Colon (tissue), 2 donors: ENCODE measurements around the gene HS1BP3.

Source experiments
- FAIRE-seq: peaks from 2 replicates; lab custom pipeline; 2012; peaks lifted over from hg19 to GRCh38; lab: Jason Lieb, UNC
- donor health status: control.
- donor health status: control.

HS1BP3 gene

GRCh38 chr2:20584399-20585358 is 66.2 kb downstream of the HS1BP3 start:
- no peak for FAIRE-seq

- FAIRE-seq, result no peak
These were observed 66.9 kb downstream of the HS1BP3 start for GRCh38 chr2:20584045-20584398.

DNA sequence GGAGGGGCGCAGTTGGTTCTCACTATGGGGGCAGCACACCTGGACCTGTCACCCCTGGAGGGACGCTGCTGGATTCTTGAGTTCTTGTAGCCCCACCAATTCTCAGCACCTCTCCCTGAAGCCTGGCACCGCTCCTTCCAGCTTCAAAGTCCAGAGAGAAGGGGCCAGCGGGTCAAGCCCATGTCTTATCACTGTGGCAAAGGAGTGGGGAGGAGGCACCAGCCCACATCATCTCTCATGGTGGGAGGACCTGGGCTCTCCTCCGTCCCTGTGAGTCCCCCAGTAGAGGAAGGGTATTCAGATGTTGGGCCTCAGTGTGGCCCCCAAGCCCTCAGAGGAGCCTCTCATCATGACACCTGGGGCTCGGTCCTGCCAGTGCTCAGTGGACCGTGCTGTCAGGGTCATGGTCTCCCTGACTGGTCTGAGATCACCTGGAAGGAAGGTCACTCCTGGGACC is 67.4 kb downstream of the HS1BP3 start:
- no peak for FAIRE-seq

GRCh38 chr2:20582600-20583221 is 68.2 kb downstream of the HS1BP3 start:
- FAIRE-seq, result no peak

DNA sequence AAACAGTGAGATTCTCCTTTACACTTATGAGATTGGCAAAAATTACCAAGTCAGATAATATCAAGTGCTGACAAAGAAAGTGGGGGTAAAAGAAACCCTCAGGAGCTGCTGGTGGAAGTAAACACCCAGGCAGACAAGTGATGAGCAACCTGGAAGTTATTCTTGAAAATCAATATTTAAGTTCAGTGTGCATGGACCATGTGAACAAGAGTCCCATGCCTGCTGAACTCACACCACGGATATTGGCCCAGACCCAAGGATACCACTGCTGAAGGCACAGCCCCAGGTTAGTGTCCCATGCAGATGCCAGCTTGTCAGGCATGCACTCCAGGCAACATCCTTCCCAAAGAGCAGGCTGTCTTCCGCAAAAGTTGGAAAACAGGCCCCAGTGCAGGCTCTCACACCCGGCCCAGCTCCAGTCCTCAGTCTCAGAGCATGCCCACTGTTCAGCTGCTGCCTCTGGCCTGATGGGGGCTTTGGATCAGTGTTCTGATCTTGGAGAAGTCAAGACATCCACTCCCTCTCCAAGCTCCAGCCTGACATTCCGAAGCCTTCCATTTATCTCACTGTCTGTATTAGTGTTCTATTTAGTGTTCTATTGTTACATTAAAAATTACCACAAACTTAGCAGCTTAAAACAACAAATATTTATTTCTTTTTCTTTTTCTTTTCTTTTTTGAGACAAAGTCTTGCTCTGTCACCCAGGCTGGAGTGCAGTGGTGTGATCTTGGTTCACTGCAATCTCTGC is 70.0 kb downstream of the HS1BP3 start:
- no peak for FAIRE-seq

DNA sequence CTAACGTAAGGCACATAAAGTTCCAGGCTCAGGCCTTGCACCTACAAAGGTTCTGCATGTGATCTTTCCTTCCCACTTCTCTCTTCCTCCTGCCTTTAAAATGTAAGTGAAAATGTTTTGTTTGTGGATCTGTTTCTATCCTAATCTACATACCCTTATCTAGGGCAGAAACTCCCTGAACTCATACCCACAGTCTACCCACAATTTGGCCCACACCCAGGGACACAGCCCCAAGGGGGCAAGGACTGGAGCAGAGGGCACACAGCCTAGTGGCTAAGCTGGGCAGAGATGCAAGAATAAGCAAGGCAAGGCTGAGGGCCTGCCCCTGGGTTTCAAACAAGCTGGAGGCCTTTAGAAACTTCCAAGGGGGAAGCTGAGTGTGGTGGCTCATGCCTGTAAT is 71.0 kb downstream of the HS1BP3 start:
- no peak for FAIRE-seq

DNA sequence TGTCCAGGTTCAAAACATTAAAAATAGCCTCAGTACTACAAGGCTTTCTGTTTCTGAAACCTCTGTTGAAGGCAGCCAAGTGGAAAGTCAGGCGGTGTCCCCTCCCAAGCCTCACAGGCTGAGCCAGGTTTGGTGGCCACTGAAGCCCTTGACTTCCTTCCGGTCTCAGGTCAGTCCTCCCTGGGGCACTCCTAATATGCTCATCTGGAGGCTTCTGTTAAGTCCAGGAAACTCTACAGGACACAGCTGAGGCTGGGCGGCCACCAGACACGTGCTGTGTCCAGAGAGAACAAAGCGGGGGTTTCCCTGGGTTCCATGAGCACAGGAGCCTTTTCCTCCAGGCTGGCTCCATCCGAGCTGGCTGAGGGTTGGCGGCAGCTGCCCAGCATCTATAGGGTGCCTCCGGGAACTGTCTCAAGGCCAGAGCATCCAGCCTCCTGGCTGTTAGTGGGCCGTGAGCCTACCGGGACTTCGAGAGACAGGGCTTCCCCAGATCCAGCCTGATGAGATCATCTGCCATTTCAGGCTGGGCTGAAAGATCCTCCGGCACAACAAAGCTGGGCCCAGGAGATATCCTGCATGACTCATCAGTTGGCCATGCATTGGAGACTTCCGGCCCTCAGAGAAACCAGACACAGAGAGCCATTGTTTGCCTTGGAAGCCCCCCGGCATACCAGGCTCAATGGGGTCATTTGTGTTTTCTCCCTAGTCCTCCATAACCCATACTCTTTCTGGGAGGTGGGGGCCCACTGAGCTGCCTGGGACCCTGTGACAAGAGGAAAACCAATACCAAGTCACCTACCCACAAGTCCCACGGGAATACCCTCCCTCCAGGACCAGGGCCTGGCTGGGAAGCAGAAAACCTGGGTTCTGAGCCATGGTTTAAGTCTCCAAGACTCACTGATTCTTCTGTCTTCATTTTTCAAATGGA is 71.7 kb downstream of the HS1BP3 start:
- no peak for FAIRE-seq

DNA sequence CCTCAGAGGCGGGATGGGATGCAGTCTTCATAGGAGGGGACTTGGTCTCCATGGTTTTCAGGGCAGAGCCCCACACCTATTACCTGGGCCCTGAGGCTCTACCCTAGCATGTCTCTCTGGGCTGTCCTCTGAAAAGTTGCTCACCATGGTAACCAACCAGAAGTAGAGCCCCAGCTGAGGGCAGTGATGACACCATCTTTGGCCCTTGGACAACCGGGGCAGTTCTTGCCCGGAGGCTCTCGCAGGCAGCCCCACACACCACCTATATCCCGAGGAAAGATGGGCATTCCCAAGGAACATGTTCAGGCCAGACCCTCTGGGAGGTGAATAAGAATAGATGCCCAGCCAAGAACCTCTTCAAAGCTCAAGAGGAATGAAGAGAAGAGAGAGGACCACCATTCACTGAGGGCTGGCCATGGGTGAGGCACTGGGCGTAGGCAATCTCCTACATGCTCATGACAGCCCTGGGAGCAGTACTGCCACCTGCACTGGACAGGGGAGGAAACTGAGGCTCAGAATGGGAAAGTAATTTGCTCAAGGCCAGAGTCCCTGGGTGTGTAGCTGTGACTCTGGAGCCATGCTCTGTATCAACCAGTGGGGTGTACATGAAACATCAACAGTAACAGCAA is 72.5 kb downstream of the HS1BP3 start:
- FAIRE-seq, result no peak

- FAIRE-seq, result no peak
These were observed 73.2 kb downstream of the HS1BP3 start for GRCh38 chr2:20577495-20578235.

DNA sequence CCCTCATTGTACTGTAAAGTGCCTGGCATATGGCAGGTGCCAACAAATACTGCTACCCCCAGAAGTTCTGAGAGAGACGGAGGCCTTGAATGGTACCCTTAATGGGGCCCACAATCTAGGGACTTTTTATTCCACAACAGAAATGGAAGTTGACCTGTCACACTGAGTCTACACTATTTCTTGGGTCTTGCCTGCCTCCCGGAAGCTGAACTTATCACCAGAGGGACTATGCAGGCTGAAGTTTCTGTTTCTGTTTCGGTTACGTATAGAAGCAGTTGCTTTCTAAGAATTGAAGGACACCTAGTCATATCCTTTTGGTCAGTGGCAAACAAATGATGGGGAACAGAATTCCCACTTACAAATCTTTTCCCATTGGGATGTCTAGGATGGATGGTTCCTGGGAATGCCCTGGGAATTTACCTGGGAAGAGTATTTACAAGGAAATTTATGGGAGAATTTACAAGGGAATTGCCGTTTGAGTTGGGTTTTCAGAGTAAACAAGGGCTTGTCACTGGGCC is 74.2 kb downstream of the HS1BP3 start:
- FAIRE-seq, result no peak

DNA sequence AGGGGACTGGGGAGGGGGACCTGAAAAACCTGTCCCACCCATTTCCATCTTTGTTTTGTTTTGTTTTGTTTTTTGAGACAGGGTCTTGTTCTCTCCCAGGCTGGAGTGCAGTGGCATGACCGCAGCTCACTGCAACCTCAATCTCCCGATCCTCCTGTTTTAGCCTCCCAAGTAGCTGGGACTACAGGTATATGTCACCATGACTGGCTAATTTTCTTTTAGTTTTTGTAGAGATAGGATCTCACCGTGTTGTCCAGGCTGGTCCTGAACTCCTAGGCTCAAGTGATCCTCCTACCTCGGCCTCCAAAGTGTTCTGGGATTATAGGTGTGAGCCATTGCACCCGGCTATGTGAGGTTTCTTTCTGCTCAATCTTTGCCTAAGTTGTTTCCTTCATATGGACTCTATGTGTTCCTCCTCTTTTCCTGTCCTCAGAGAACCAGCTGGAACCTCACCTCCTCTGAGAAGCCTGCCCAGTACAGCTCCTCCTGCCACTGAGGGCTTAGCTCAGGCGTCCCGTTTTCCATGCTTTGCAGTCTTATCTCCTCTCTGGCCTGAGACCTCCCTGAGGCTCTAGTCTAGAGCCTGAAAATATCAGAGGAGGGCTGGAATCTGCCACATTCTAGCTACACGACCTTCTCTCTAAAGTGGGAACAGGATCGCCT is 74.8 kb downstream of the HS1BP3 start:
- no peak for FAIRE-seq

DNA sequence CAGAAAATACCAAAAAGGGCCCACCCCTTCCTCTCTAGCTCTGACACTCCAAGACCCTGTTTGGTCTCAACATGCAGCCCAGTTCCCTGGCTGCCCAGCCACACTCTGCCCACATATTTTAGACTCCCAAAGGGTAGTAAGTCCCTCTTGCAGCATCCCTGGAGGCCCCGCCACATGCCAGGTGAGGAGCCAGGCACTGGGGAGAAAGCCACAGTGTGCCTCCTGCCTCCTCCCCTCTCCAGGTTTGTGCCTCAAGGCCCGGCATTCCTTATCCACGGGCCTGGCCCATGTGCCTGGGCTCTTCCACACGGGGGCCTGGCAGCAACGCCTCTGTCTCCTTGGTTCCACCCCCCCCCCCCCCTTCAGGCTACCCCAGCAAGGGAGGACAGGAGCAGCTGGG is 75.5 kb downstream of the HS1BP3 start:
- no peak for FAIRE-seq

GRCh38 chr2:20574930-20575329 is 76.0 kb downstream of the HS1BP3 start:
- no peak for FAIRE-seq

DNA sequence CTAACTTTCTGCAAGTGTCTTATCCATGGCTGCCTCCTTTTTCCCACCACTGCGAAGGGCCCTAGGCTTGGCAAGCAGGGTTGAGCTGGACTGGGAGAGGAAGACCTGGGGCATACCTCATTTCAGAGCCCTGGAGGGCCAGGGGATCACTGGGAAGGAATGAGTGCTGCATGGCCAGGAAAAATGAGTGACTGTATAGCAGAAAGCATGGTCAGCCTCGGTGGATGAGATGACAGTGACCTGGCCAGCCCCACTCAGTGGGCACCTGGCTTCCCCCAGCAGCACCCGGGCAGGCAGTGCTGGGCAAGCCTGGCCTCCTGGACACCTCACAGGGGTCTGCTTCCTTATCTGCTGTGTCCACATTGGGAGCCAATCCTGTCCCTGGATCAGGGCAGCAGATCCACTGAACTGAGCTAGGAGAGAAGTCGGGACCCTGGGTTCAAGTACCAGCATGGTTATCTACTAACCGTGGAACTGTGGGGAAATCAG is 76.4 kb downstream of the HS1BP3 start:
- no peak for FAIRE-seq

DNA sequence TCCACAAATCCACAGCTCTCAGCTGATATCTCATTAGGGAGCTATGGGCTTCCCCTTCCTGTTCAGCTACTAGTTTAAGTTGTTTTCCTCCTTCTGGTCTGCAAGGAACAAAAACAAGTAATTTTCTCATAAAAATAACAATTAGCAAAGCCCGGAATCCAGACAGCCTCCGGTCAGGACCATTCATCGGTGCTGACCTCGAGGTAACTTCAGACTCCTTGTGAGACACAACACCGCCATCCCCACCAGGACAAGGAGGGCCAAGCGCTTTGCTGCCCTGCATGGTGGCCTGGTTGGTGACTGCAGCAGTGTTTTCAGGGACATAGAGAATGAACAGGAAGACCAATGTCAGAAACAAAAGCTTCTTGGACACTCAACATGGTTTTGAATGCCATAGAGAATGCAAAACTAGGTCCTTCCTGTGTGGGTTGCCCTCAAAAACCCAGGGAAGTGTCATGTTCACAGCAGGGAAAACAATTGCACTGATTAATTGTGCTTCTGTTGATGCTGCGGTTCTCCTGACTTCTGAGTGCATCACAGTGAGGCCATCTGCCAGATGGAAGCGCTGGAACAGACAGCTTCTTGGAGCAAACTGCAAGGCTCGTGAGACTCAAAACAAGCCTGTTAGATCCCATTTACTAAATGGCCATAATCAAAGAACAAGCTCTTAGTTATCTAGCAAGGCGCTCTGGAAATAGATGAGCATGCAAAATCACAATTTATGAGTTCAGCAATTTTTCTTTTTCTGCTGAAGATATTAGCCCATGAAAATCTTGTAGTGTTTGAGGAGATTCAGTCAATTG is 77.1 kb downstream of the HS1BP3 start:
- FAIRE-seq, result no peak

- FAIRE-seq, result no peak
These were observed 78.7 kb downstream of the HS1BP3 start for GRCh38 chr2:20572221-20572620.

- no peak for FAIRE-seq
These were observed 79.2 kb downstream of the HS1BP3 start for GRCh38 chr2:20571644-20572215.

- no peak for FAIRE-seq
These were observed 79.7 kb downstream of the HS1BP3 start for GRCh38 chr2:20571231-20571630.
